Activated naive CD4-positive, alpha-beta T cell treated with anti-CD3 and anti-CD28 coated beads, Interleukin-2, amount 10 ng/mL, durations not matched to agents 7 days and 5 days (primary cell): Measurements from ENCODE around the gene ERCC6L.

Experiments used
- CTCF ChIA-PET: fragments of 350-600 bp; sonication (Branson Sonifier 250); formaldehyde crosslinking; loops from one replicate; lab custom pipeline; 2021; ENCODE audit warnings: antibody characterized with exemption; lab: Charles Lee
- DNase-seq: peaks from one replicate; pipeline ENCODE4 v3.0.0-alpha.2; 2020
- H3K27ac Mint-ChIP-seq: one replicate; pipeline ENCODE4 v1.8.0; 2021; ENCODE audit warnings: mild to moderate bottlenecking, moderate library complexity, mixed read lengths
- H3K27me3 Mint-ChIP-seq: one replicate; pipeline ENCODE4 v1.8.0; 2021; ENCODE audit warnings: mild to moderate bottlenecking, mixed read lengths
- H3K36me3 Mint-ChIP-seq: one replicate; pipeline ENCODE4 v1.8.0; 2021; ENCODE audit warnings: mixed read lengths
- H3K4me1 Mint-ChIP-seq: one replicate; pipeline ENCODE4 v1.8.0; 2021; ENCODE audit warnings: mixed read lengths
- H3K4me3 Mint-ChIP-seq: one replicate; pipeline ENCODE4 v1.8.0; 2021; ENCODE audit warnings: mild to moderate bottlenecking, moderate library complexity, mixed read lengths
- H3K9me3 Mint-ChIP-seq: one replicate; pipeline ENCODE4 v1.8.0; 2021; ENCODE audit warnings: mixed read lengths

Gene ERCC6L

DNA sequence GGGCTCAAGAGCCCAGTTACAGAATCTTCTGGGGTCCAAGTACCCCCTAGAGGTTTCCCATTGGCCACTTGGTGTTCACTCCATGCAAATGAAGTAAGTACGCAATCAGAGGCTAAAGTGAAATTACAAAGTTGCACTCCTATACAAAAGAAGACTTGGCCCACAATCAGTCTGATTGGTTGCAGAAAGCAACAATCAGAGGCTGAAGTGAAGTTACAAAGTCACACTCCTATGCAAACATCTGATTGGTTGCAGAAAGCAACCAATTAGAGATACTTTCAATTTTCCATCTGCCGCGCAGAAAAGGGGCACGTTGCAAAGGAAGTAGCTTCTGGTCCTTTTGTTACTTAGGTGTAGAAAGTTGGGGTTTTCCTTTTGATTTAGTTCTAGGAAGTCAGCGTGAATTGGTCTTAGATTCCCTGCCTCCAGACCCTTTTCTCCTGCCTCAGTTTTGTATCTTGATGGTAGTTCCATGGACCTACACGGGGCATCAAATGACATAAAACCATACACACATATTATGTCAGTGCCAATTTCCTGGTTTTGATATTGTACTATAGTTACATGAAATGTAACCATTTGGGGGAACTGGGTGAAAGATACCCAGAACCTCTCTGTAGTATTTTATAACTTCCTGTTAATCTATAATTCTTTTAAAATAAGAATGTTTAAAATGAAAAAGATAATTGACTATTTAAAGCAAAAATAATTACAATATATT lies 69.7 kb downstream of the ERCC6L start:
- CTCF ChIA-PET = no interaction called here

DNA sequence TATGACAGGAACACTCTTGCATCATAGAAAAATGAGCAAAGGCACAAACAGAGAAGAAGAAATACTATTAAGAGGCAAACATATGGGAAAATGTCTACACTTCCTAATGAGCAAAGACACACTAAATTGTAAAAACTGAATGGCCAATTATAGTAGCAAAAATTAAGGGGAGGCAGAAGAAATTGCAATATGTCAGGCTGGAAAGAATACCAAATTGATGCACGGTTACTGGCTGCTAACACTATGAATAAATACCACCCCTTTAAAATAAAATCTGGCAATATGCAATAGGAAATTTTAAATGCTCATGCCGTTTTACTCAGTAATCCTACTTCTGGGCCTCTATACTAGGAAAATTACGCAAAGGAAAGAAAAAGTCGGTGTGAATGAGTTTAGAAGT lies 73.3 kb downstream of the ERCC6L start:
- Mint-ChIP-seq H3K27me3 (peaks cover 6% of the 10 kb centered on the region), H3K36me3 (no peaks in the 10 kb centered on the region), H3K9me3 (no peaks in the 10 kb centered on the region), H3K4me1 (peaks cover 10% of the 10 kb centered on the region), H3K27ac (no peak overlapping the region), H3K4me3 (no peak overlapping the region)
- no peak for DNase-seq
- CTCF ChIA-PET = no interaction called here

More for the DNA sequence above, 69.7 kb downstream of the ERCC6L start:
- Mint-ChIP-seq H3K27me3 (peaks cover 4% of the 10 kb centered on the region), H3K4me1 (peaks cover 10% of the 10 kb centered on the region), H3K4me3 (peak overlapping the region; percentile 60), H3K9me3 (no peaks in the 10 kb centered on the region), H3K36me3 (no peaks in the 10 kb centered on the region), H3K27ac (peak overlapping the region; percentile 86)
- DNase-seq = peak; percentile 54

DNA sequence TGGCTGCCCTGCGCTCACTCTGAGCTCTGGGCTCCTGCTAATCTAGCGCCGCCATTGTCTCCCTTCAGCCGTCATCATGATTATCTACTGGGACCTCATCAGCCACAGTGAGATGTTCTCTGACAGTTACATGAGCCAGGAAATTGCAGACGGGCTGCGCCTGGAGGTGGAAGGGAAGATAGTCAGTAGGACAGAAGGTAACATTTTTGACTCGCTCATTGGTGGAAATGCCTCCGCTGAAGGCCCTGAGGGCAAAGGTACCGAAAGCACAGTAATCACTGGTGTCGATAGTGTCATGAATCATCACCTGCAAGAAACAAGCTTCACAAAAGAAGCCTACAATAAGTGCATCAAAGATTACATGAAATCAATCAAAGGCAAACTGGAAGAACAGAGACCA lies 79.1 kb downstream of the ERCC6L start:
- no peaks in the 10 kb centered on the region for H3K9me3 Mint-ChIP-seq
- CTCF ChIA-PET = no interaction called here
- peaks cover 1% of the 10 kb centered on the region for H3K36me3 Mint-ChIP-seq
- H3K4me1 Mint-ChIP-seq = no peaks in the 10 kb centered on the region
- H3K27ac Mint-ChIP-seq = no peak overlapping the region
- H3K27me3 Mint-ChIP-seq = peaks cover 11% of the 10 kb centered on the region
- H3K4me3 Mint-ChIP-seq = no peak overlapping the region
- DNase-seq = no peak

DNA sequence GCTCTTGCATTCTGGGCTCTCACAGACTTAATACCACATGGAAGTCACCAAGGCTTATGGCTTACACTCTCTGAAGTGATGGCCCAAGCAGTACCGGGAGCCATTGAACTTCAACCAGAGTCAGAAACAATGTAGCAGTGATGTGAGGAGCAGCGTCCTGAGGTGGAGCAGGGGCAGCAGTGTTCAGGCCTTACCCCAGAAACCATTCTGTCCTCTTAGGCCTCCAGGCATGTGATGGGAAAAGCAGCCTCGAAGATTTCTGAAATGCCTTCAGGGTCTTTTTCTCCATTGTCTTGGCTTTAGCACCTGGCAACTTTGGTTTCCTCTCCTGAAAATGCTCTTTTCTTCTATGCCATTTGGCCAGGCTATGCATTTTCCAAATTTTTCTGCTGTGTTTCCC lies 80.1 kb downstream of the ERCC6L start:
- DNase-seq = no peak
- no peak overlapping the region for H3K4me3 Mint-ChIP-seq
- H3K27ac Mint-ChIP-seq = no peak overlapping the region
- CTCF ChIA-PET = no interaction called here
- H3K27me3 Mint-ChIP-seq = peaks cover 9% of the 10 kb centered on the region
- H3K36me3 Mint-ChIP-seq = peaks cover 1% of the 10 kb centered on the region
- no peaks in the 10 kb centered on the region for H3K4me1 Mint-ChIP-seq
- no peaks in the 10 kb centered on the region for H3K9me3 Mint-ChIP-seq
